Heart left ventricle (tissue), 16 donors: ENCODE data around the gene MAOA. TPM values are rescaled to one million over a fixed set of nuclear protein-coding genes. Genes with fewer than 3 reads are reported as not detected.

Experiments
- ATAC-seq, 4 donors: fragments of 200-7000 bp; cut with Tn5 transposase; one replicate each; pipeline ENCODE4 v1.9.1; 2020 to 2022; ENCODE audit warnings: moderate library complexity in 4 of 4, mild to moderate bottlenecking in 3 of 4, moderate number of reproducible peaks in 1 of 4
- DNase-seq, 5 donors: peaks; one replicate each; pipeline ENCODE4 v3.0.0-alpha.2; 2020
- H3K27ac ChIP-seq, 12 donors: fragments of 200-600 bp; sonication (generic) in 4 of 12; one replicate each; pipeline versions ENCODE4 v1.5.0 to v1.8.0; 2016 to 2022; ENCODE audit warnings: mild to moderate bottlenecking in 2 of 12
- H3K27me3 ChIP-seq, 9 donors: fragments of 200-600 bp; sonication (generic) in 2 of 9; one replicate each; pipeline versions ENCODE4 v1.5.1 to v1.8.0; 2016 to 2022; ENCODE audit warnings: mild to moderate bottlenecking in 3 of 9
- H3K36me3 ChIP-seq, 9 donors: fragments of 200-600 bp; sonication (generic) in 2 of 9; one replicate each; pipeline versions ENCODE4 v1.5.0 to v1.8.0; 2018 to 2022; ENCODE audit warnings: mild to moderate bottlenecking in 2 of 9
- H3K4me1 ChIP-seq, 12 donors: fragments of 200-600 bp; sonication (generic) in 4 of 12; one replicate each; pipeline versions ENCODE4 v1.5.0 to v1.8.0; 2016 to 2022; ENCODE audit warnings: mild to moderate bottlenecking in 3 of 12
- H3K4me3 ChIP-seq, 12 donors: fragments of 200-600 bp; sonication (generic) in 4 of 12; one replicate each; pipeline versions ENCODE4 v1.5.0 to v1.8.0; 2017 to 2022; ENCODE audit warnings: mild to moderate bottlenecking in 9 of 12, moderate library complexity in 4 of 12
- H3K9me3 ChIP-seq, 12 donors: fragments of 200-600 bp; sonication (generic) in 4 of 12; one replicate each; pipeline versions ENCODE4 v1.5.0 to v1.8.0; 2016 to 2022; ENCODE audit warnings: mild to moderate bottlenecking in 1 of 12
- POLR2A ChIP-seq, 2 donors: fragments of 450-650 bp; IDR thresholded peaks; one replicate each; pipeline ENCODE4 v1.6.1; 2017; ENCODE audit warnings: antibody characterized with exemption in 2 of 2, mild to moderate bottlenecking in 2 of 2, moderate library complexity in 2 of 2
- WGBS, 4 donors: extraction: QIAGEN DNeasy Blood & Tissue Kit in 2 of 4; methylation state at CpG; one replicate each; pipeline versions ENCODE4 v1.1.5 to v1.1.7; 2013 to 2018; 5-methylcytosine and 5-hydroxymethylcytosine counted together
- intact Hi-C, 10 donors: fragments of 100-400 bp; cut with DNase I; formaldehyde crosslinking; loops; one replicate each; pipeline versions ENCODE4 v1.11.1 to v1.14.2; 2022
- polyA plus RNA-seq, 2 donors: library from polyadenylated mRNA; stranded (reverse); fragments of 200-250 nt; gene quantifications; one replicate each; pipeline ENCODE4 v1.2.3, GENCODE V29; 2013
- total RNA-seq, 9 donors: library from RNA; depleted of rRNA in 2 of 9; stranded (reverse); fragments of >200 nt in 2 of 9; fragmentation: NEBNext Ultra II Directional in 3 of 9; extraction: Animal tissue kit (Norgen Biotek cat#: 25700) in 3 of 9; gene quantifications; one replicate each; pipeline versions ENCODE4 v1.1.0 to v1.2.4, GENCODE V29; 2016 to 2023
- TF ChIP-seq, protein P1 (sequence below), 12 donors: fragments of 200-600 bp; sonication (generic) in 4 of 12; IDR thresholded peaks; one replicate each; pipeline versions ENCODE4 v1.5.0 to v1.8.0; 2018 to 2022; ENCODE audit warnings: antibody characterized with exemption in 12 of 12, mild to moderate bottlenecking in 5 of 12
- donor health status: ischemic (EF 13 %, LVEDD 7.1; RV severe dilation, severe dysfunction).
- donor health status: healthy with polysubstance abuse.
- donor health status: DM: no; HTN: yes; CAD: no.
- donor health status: DM: no; HTN: no; CAD: no.
- donor health status: ischemic (EF 25% LVEDD 6.9; RV normal size, moderate dysfunction).
- donor health status: ischemic (EF 25% LVEDD 5.7; RV mildly dilated, moderate dysfunction).
- donor health status: healthy.
- donor health status: DM: yes; HTN: yes; CAD: no.
- donor health status: ischemic (EF 35%, LVEDD 5.7; RV mildly dilated, moderate dysfunction).
- donor health status: nonischemic (EF 11% LVEDD 7.7; RV severe dilation, severe dysfunction).
- donor health status: DM: yes; HTN: yes; CAD: no.
- donor health status: PGD.
- donor health status: ischemic (EF 29% LVEDD 5.4; RV normal size, mild dysfunction).
- donor health status: nonischemic (EF 23%, LVEDD 6.1; RV moderate dilation, normal function).

Gene MAOA
- total and polyA plus RNA-seq, 11 donors, result 38.2 to 320 (median 104) TPM

DNA sequence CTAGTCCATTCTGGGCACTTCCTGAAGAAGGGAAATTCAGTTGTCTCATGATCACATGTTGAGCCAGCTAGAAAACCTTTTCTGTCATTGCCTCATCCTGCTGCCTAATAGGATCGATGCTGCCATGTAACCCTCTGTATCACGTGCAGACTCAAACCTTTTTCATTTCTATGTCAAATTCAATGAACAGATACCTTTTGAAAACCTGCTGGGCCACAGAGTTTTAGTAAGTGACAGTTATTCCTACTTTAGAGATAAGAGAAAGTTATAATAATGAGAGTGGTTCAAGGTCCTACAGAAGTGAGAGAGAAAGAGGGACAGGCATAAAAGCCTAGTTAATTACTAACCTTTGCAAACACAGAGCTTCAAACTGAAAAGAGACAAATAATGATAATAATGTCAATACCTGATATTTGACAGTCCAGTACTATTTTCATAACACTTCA, 46.0 kb downstream of the MAOA start:
- H3K4me3 ChIP-seq, result no peak overlapping the region
- DNase-seq, result no peak
- H3K27me3 ChIP-seq, result no peaks in the 10 kb centered on the region
- no peak for TF ChIP-seq POLR2A (IDR thresholded peaks at IDR 0.05)
- TF ChIP-seq, protein P1, sequence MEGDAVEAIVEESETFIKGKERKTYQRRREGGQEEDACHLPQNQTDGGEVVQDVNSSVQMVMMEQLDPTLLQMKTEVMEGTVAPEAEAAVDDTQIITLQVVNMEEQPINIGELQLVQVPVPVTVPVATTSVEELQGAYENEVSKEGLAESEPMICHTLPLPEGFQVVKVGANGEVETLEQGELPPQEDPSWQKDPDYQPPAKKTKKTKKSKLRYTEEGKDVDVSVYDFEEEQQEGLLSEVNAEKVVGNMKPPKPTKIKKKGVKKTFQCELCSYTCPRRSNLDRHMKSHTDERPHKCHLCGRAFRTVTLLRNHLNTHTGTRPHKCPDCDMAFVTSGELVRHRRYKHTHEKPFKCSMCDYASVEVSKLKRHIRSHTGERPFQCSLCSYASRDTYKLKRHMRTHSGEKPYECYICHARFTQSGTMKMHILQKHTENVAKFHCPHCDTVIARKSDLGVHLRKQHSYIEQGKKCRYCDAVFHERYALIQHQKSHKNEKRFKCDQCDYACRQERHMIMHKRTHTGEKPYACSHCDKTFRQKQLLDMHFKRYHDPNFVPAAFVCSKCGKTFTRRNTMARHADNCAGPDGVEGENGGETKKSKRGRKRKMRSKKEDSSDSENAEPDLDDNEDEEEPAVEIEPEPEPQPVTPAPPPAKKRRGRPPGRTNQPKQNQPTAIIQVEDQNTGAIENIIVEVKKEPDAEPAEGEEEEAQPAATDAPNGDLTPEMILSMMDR (IDR thresholded peaks at IDR 0.05), result no peak
- H3K27ac ChIP-seq, result peak overlapping the region; percentile 32 to 94 (median 74)
- H3K9me3 ChIP-seq, result no peaks in the 10 kb centered on the region
- 32 to 51% (median 40%) methylated on average over 2 of the region's 2 CpGs for WGBS, 4 donors
- ATAC-seq, result no peak
- peaks cover 0 to 51% (median 12%) of the 10 kb centered on the region in 12 donors for H3K4me1 ChIP-seq
- intact Hi-C loops, result loop anchor here in 6 of 10 donors (2.0 to 10.0 kb wide), 4 partner anchors 40 to 47 kb away; partner anchors contain the start of gene MAOA (in 4 of the 6)
- H3K36me3 ChIP-seq, result no peaks in the 10 kb centered on the region

DNA sequence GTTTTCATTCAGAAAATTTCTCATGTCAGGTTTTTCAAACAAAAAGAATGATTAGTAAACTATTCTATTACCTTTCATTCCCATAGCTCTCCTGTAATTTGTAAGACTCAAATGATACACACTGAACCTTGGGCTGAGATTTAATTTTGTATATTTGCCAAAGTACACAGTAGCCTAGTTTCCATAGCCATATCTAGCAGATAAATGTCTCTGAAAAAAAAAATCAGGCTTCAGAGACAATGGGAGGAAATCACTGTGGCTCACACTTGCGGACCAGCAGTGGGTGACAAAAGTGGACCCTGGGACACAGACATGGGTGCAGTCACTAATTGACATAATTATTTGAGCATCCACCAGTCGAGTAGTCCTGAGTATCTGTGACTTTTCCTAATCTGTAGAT, 46.6 kb downstream of the MAOA start:
- H3K27me3 ChIP-seq, result no peaks in the 10 kb centered on the region
- TF ChIP-seq, protein P1 (IDR thresholded peaks at IDR 0.05), result no peak
- TF ChIP-seq POLR2A (IDR thresholded peaks at IDR 0.05), result no peak
- H3K27ac ChIP-seq, result peak overlapping the region; percentile 32 to 94 (median 74)
- 4 to 28% (median 20%) methylated on average over 2 of the region's 2 CpGs for WGBS, 4 donors
- no peaks in the 10 kb centered on the region for H3K9me3 ChIP-seq
- ATAC-seq (peak; percentile 59 to 72 (median 64)), DNase-seq (no peak)
- intact Hi-C loops, result loop anchor here in 7 of 10 donors (1.0 to 10.0 kb wide), 5 partner anchors 40 to 48 kb away; partner anchors contain the start of gene MAOA (in 4 of the 7)
- H3K36me3 ChIP-seq, result no peaks in the 10 kb centered on the region
- H3K4me3 ChIP-seq, result no peak overlapping the region
- peaks cover 0 to 57% (median 14%) of the 10 kb centered on the region in 12 donors for H3K4me1 ChIP-seq

DNA sequence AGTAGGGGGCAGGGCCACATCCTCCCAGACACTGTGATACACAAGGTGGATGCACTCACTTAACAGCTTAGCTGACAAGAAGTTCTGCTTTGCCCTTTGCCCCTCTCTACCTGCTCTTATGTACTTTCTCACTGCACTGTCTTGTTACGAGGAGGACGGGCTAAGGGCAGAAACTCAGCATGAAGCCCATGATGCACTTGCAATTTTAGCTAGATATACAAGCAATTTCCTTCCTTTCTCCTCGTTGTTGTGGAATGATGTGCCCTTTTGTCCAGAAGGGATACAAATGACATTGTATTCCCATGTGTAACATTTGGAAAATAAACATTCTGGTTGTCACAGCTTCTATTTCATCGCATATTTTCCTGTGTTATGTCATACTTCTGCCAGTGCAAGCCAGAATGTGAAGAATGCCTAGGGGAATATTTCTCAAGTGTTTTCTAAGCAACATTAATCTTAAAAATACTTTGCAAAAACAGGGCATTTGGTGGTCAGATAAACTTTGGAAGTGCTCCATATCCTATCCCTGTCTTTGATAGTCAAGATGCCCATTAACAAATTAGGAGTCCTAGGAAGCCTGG, 47.2 kb downstream of the MAOA start:
- Histone ChIP-seq H3K4me1 (peaks cover 0 to 63% (median 18%) of the 10 kb centered on the region in 12 donors), H3K9me3 (no peaks in the 10 kb centered on the region), H3K27ac (peak overlapping the region; percentile 1 to 94 (median 74)), H3K4me3 (no peak overlapping the region), H3K36me3 (no peaks in the 10 kb centered on the region), H3K27me3 (no peaks in the 10 kb centered on the region)
- WGBS, 4 donors, result 10 to 33% (median 17%) methylated on average over 4 of the region's 4 CpGs
- DNase-seq (no peak), ATAC-seq (peak; percentile 34 to 55 (median 40))
- TF ChIP-seq, protein P1 (IDR thresholded peaks at IDR 0.05), result no peak
- TF ChIP-seq POLR2A (IDR thresholded peaks at IDR 0.05), result no peak
- intact Hi-C loops, result loop anchor here in 7 of 10 donors (1.0 to 10.0 kb wide), 5 partner anchors 41 to 49 kb away; partner anchors contain the start of gene MAOA (in 4 of the 7)

DNA sequence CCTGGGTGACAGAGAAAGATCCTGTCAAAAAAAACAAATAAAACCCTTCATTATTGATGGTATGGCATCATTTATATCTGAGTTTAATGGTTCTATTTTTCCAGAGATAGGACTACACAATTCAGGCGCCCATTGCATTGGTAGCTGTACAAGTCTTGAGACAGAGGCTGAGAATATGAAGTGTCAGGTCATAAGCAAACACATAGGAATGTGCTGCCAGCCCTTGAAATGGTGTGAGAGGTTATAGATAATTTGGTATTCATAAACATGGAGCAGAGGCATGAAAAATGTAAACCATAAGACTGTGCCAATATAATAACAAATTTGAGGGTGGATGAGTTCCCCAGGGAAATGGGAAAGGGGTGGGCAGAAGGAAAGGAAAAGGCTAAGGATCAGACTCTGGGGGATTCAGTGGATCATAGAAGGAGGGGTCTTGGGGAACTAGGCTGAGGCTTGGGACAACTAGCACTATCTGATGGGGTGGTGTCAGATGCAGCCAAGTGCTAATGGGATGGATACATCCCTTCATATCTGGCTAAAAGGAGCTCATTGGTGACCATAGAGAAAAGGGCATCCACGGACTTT, 50.8 kb downstream of the MAOA start:
- ATAC-seq, result no peak
- Histone ChIP-seq H3K36me3 (no peaks in the 10 kb centered on the region), H3K4me3 (no peak overlapping the region), H3K27ac (peak overlapping the region in 11 of 12 donors; percentile 71 to 91 (median 78)), H3K4me1 (peaks cover 0 to 63% (median 21%) of the 10 kb centered on the region in 12 donors), H3K9me3 (no peaks in the 10 kb centered on the region), H3K27me3 (peaks cover 0 to 11% (median 0%) of the 10 kb centered on the region in 9 donors)
- TF ChIP-seq, protein P1 (IDR thresholded peaks at IDR 0.05), result no peak
- TF ChIP-seq POLR2A (IDR thresholded peaks at IDR 0.05), result no peak
- 48 to 93% (median 72%) methylated on average over 2 of the region's 2 CpGs for WGBS, 4 donors
- DNase-seq, result no peak
- intact Hi-C loops, result loop anchor here in 4 of 10 donors (5.0 to 10.0 kb wide), 3 partner anchors 50 to 55 kb away; partner anchors contain the start of gene MAOA (in 3 of the 4)
